NCI-H2196 (cell line): Measurements from ENCODE around the gene AVPR2.

ENCODE experiments used
- DNase-seq: peaks from one replicate; lab custom pipeline; 2025; ENCODE audit not compliant: unreplicated experiment; lab: John Stamatoyannopoulos, UW

AVPR2 gene

DNA sequence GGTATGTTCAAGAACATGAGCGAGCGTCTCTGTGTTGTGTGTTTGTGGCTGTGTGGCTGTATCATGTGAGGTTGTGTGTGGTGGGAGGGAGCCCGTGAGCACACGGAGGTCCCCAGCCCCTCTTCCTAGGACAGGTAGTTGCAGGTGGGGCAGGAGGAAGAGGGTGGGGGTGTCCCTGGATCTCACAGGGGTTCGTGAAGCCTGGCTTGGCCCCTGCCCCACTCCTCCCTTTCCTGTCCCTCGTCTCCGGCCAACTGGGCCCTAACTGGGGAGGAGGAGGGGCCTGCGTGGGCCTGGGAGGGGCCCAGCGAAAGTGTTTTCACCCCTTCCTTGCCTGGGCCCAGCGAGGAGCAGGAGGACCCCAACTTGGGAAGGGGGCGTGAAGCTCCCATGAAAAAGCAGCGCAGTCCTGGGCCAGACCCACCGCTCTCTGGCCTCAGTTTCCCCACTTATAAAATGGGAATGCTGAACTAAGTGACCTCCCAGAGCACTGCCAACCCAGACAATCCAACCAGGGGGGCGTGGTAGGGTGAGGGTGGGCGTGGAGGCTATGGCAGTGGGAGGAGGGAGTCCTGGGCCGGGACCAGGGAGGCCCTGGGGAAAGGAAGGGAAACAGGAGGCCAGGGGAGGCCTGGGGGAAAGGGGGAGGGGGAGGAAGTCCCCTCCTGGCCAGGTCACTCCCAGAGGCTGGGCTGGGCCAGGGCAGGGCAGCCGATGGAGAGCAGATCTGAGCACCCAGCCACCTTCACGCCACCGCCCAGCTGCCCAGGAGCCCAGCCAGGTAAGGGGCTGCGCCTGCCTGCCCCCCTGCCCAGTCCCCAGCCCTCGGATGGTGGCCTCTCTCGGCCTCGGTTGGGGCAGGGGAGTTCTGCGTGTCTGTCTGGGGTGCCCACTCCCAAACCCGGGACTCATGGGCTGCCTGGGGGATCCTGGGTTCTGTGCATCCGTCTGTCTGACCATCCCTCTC, at the start of gene AVPR2:
TSS of gene AVPR2 (plus strand) at position 683 of the 967 bp plus-strand sequence. CDS start 473 bp downstream, outside the sequence.
- no peak for DNase-seq

DNA sequence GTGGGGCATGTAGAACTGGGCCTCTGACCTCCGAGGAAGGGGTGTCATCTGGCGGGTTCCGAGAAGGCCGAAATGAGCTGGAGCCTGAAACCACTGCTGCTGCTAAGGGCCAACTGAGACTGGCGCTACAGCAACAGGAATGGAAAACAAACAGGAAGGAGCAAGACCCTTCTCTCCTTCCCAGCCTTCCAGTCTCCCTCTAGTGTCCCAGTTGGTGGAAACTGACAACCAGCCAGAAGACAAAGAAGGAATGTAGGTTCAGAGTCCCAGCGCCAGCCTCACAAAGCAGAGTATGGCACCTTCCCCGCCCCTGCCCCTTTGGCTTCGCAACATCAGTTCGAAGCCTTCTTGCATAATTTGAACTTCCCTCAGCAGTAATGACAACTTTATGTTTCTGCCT, 49.8 kb upstream of the AVPR2 start:
- DNase-seq, result no peak

DNA sequence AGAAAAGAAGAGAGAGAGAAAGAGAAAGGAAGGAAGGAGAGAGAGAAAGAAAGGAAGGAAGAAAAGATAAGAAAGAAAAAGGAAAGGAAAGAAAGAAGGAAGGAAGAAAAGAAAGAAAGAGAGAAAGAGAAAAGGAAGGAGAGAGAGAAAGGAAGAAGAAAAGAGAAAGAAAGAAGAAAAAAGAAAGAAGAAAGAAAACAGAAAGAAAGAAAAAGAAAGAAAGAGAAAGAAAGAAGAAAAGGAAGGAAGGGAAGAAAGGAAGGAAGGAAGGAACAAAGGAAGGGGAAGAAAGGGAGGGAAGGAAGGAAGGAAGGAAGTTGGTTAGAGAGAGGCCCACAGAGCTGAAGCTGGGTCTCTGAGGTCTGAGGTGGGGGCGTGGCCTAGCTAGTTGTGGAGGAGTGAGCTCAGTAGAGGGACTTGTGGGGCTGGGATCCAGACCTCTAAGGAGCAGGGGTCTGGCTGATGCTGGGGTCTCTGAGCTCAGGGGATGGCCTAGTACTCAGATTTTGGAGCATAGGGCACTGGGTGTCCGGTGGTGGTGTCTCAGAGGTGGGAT, 47.0 kb upstream of the AVPR2 start:
- DNase-seq, result no peak

DNA sequence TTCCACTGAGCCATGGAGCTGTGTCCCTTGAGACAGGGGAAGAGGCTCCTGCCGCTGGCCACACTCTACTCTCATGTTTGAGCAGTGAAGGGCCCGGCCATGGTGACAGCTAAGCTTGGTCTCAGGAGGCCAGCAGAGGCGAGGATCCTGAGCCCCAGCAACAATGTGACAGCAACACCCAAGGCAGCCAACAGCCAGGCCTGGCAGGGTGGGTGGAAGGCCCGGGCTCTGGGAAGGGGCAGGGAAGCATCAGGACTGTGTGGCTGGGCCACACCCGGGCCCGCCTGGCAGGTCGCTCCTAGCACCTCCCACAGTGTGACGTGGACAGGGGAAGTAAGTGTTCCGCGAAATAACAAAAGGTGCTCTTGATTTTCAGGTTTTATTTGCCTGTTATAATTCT, 43.3 kb upstream of the AVPR2 start:
- DNase-seq, result no peak

DNA sequence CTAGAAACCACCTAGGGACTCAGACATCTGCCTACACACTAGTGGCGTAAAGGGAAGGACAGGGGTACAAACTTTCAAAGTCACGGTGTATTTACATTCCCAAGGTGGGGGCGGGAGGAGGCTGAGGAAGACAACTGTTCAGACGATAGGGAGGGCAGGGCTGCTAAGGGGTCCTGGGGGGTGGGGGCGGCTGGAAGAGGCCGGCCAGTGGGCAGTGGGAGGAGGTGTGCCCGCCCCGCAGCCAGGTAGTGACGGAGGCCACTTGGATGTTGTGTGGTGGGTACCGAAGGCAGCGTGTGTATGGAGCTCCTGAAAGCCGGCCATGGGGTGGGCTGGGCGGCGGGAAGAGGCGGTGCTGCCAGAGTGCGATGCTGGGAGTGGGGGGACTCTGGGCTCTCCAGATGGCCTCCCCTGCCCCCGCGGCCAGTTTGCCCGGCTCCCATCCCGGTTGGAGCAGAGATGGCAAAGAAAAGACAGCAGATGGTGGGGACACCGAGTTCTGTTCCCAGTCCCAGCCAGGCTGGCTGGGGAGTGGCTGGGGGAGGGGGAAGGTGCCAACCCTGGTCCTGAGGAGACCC, 42.7 kb upstream of the AVPR2 start:
- DNase-seq, result no peak

DNA sequence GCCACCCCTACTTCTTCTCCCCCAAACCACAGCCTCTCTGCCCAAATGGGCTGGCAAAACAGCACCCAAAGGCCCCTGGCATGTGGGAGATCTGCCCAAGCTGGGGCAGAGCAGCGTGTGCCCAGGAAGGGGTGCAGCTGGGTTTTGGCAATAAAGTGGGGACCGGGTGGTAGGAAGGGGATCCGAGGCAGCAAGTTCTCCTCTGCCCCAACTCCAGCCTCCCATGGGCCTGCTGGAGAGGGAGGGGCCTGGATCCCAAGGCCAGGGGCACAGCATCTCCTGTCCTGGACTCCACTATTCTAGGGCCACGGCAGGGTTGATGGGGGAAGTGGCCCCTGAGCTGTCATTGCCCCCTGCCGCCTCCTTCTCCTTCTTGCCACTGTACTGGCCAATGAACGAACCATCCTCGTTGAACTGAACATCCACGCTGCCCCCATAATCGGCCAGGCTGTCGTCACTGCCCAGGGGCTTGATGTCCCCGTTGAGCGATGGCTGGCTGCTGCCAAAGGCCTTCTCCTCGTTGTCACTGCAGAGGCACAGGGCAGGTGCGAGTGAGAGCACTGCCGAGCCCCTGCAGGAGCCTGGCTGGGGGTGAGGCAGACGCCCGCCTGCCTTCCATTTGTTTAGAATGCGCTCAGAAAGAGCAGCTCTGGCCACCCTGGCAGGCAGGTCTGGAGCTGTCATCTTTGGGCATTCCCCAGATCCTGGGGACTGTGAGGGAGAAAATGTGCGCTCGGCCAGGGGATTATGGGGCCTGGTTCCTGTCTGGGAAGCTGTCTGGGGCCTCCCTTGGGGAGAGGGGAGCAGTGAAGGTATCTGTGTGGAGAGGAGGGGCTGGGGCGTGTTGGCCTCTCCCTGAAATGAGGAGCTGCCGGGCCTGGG, 41.9 kb upstream of the AVPR2 start:
- DNase-seq, result no peak

DNA sequence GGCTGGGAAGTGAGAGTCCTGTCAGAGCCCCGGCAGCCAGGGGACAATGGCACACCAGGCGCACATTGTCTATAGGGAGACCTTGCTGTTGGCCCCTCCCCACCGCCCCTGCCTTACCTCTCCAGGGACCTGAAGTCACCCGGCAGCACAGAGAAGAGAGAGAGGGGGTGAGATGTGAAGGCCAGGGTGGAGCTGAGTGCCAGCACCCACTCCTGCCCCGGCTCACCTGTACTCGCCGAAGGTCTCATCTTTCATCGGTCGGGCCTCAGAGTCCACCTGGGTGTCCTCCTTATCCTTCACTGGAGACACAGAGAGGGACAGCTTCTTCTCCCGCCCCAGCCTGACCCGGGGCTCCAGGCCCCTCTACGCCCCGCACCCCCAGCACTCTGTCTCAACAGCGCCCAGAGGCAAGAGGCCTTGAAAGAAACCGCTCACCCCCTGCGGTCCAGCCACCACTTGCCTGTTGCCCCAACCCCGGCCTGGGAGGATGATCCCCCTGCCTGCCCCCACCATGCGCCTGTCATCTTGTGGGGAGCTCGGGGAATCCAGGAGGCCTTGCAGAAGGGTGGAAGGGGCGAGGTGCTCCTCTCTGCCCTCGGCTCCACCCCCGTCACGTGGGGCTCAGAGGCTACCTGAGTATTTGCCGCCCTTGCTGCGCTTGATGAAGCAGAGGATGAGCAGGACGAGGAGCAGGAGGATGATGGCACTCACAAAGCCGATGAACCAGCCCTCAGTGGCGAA, 41.1 kb upstream of the AVPR2 start:
- no peak for DNase-seq

DNA sequence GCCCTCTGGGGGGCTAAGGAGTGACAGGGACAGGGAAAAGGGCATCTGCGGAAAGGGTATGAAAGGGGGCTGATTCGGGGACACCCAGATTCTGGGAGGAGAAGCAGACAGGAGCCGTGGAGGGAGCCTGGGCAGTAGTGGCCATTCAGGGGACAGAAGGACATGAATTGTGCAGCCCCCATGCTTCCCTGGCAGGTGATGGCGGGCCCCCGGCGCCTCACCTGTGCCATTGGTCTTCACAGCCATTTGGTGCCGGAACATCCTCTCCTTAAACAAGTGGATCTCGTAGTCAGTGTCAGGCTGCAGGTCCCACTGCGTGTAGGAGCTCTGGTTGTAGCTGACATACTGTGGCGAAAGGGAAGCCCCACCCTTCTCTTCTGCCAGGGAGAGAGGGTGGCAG, 40.4 kb upstream of the AVPR2 start:
- no peak for DNase-seq

DNA sequence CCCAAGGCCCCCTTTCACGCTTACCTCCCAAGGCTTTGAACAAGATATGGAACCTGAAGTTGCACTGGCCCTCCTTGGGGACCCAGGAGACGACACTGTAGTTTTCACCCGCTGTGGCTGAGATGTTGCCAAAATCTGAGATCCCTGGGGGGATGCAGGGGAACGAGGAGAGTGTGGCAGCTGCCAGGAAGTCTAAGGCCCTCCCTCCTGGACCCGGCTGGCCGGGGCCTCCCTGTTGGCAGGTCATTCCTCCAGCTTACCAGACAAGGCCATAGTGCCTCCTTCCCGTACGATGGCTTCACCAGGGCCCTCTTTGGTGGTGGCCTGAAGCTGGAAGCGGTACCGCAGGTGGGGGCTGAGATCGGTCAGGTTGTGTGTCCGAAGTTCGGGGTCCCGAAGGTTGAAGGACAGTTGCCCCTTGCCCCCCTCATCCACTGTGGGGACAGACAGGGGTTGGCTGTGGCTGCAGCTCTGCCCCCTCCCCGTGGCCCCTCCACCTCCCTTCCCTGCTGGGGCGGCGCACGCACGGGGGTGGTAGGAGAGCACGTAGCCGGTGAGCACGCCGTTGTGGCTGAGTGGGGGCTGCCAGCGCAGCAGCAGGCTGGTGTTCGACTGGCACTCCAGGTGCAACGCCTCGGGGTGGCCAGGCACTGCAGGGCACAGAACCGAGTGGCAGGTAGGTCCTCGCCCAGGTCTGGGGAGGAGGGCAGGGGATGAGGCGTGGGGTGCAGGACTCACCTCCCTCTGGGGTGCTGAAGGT, 39.7 kb upstream of the AVPR2 start:
- no peak for DNase-seq

DNA sequence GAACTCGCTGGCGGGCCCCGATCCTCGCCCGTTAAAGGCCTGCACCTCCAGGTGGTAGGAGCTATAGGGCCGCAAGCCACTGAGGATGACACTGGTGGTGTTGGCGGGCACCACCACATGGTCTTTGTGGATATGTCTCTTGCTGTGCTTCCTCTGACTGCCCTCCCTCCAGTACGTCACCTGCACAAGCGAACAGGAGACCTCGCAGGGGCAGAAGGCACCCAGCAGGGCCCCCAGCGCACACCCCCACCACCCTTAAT, 39.2 kb upstream of the AVPR2 start:
- no peak for DNase-seq

DNA sequence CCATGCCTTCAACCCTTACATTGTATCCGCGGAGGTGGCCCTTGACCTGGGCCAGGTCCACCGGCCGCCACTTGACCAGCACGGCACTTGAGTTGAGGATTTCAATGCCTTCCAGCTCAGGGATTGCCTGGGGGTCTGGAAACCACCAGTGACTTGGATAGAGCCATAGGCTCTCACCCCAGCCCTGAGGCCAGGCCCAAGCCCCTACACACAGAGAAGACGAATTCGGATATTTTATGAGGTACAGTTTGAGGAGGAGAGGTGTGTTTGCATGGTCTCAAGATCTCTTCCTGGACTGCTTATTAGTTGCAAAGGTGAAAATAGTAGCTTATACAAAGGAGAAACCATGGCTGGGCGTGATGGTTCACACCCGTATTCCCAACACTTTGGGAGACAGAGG, 38.8 kb upstream of the AVPR2 start:
- no peak for DNase-seq

DNA sequence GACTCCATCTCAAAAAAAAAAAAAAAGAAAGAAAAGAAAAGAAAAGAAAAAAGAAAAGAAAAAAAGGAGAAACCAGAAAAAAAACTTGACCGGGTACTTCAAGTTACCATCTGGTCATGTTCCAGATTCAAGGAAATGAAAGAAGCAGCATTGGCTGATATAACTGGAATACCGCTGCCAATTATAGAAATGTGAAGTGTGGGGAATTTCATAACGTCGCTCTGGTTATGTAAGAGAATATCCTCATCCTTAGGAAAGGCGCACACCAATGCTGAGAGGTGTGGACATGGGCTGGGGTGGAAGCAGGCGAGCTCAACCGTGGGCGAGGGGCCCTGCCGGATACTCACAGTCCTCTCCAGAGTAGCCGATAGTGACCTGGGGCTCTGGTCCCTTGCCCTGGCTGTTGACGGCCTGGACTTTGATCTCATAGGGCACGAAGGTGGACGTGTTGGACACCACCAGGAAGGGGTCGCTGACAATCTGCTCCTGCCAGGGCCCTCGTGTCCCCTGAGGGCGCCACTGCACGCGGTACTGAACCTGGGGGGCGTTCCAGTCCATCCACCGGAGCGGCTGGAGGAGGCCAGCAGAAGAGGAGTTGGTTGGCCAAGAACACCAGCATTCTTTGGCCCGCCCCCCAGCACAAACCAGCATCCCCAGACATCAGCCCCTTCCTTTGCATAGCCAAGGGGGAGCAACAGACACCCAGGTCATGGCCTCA, 38.0 kb upstream of the AVPR2 start:
- no peak for DNase-seq

DNA sequence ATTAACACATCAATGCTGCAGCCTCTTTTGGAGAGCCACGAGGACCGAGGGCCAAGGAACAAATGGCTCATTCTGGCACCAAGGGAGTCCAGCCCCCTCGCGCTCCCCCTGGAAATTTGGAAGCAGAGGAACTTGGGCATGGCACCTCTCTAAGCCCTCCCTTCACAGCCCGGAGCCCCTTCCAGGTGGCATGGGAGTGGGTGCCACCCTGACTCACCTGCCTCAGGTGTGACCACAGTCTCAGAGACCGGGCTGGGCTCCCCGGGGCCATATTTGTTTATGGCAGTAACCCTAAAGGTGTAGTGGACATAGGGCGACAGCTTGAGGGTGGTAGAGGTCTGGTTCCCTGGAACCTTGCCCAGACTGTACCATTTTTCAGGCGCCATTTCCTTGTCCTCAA, 37.3 kb upstream of the AVPR2 start:
- DNase-seq, result peak; percentile 10

DNA sequence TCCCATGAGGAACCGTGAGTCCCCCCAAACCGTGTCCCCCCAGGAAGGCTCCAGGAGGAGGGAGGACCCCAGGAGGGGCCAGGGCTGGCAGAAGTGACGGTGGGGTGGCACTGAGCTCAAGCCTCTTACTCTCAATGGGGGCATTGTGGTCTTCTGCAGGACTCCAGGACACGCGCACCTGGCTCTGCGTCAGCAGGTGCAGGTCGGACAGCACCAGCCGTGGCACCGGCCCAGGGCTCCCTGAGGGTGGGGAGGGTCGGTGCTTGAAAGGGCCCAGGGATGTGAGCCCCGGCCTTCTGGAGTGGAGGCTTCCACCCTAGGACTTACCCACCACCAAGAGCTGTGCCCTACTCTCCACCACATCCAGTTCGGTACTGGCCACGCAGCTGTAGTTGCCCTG, 36.8 kb upstream of the AVPR2 start:
- no peak for DNase-seq

DNA sequence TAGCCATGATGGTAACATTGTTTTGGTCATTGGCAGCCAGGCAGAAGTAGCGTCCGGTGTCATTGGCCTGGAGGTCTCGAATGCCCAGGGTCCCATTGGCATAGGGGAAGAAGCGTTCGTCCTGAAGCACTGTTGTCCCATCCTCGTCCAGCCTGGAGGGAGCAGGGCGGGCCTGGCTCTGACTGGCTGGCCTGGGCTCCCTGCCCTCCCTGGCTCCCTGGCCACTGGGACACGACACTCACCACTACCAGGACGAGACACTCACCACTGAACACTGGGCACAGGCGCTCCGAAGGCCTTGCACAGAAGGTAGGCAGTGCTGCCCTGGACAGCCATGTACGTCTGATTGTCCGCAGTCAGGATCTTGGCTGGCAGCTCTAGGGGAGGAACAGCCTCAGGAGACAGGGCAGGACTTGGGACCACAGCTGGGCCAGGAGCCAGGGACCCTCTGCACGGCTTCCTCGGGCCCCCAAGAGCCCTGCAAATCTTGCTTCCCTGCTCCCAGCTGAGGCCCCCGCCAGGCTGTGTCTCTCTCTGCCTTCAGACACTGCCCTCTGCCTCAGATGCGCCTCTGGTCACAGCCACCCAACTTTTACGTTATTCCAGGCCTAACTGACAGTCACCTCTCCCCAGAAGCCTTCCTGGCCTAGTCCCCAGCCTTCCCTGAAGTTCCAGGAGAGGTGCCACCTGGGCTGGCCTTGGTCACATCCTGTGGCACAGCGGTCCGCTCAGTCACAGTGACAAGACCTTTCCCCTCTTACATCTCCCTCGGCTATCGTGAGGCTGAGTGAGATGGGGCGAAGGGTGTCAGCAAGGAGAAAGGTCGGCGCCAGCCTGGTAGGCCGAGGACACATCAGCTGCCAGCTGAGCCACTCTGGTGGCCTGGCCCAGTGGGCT, 35.6 kb upstream of the AVPR2 start:
- DNase-seq, result no peak

DNA sequence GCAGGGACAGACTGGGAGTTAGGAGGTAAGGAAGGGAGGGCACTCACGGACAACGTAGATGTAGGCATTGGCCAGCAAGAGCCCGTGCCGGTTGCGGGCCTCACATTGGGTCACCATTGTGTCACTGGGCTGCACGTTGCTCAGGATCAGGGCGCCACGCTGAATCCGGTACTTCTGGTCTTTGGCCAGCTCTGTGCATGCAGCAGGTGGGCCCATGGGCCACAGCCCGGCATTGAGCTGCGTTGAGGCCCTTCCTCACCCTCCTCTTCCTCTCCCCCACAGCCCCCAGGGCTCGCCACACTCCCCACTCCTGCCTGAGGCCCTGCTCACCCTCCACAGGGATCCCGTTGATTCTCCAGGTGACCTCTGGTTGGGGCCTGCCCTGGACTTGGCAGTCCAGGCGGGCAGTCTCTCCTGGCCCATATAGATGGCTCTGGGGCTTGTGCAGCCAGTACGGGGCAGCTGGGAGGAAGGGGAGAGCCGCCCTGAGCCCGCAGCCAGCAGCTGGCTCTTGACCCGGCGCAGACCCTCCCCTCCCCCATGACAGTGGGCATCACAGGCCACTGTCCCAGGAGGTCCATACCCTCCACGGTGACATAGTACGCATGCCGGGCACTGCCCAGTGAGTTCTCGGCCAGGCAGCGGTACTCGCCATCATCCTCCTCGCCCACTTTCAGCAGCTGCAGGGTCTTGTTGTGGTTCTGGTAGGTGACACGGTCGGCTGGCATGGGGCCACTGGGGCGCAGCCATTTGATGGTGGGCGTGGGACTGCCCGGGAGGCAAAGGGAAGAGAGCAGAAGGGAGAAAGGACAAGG, 34.8 kb upstream of the AVPR2 start:
- DNase-seq, result no peak

DNA sequence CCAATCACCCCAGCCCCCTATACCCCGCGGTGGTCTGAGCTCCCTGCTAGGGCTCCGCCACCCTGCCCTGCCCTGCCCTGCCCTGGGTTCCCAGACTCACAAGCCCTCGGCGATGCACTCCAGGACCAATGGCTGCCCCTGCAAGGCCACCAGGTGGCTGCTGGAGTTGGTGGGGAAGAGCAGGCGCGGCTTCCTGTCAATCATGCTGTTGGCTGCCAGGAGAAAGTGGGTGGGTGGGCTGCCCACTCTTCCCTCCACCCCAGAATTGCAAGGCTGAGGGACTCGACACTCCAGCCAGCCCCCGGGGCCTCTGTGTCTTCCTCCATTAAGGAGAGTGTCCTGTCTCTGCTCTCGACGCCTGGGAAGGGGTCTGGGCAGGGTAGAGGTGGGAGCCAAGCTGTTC, 34.2 kb upstream of the AVPR2 start:
- no peak for DNase-seq
